OCI-LY3 (cell line): ENCODE measurements around the gene RWDD4.

Experiments used
- CTCF ChIP-seq: fragments of 200-600, 300-600 bp; sonication (generic); IDR thresholded peaks from 2 replicates; pipeline ENCODE4 v1.5.1; 2014; ENCODE audit warnings: antibody characterized with exemption, low read length, low read depth
- EZH2phosphoT487 ChIP-seq: fragments of 200-600 bp; shearing (Covaris generic); IDR thresholded peaks from 2 replicates; pipeline ENCODE4 v1.6.1; 2018; ENCODE audit warnings: antibody characterized with exemption, mixed run types, low read depth

GRCh38 chr4:183594823-183595222, 64.2 kb downstream of the RWDD4 start:
- TF ChIP-seq CTCF (no peak), EZH2phosphoT487 (no peak)
